ENCODE data around the gene NUDT1.
A peak's percentile ranks its signal among the peaks of the same experiment; 100 is the strongest.

The NUDT1 gene

DNA sequence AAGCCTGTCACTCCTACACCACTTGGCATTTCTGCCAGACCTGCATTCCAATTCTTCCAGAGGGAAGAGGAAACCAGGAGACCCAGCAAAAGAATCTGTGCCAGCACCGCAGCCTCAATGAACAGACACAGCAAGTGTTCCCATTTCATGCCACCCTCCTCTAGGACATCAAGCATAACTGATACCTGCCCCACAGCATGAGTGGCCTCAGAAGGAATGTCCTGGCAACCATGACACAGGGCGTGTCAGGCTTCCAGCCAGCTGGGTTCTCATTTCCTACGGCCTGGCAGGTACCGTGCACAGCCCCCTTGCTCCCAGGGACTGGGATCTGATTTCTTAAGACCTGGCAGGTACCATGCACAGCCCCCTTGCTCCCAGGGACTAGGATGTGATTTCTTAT lies 17.1 kb upstream of the NUDT1 start:
- no peak for DNase-seq

DNA sequence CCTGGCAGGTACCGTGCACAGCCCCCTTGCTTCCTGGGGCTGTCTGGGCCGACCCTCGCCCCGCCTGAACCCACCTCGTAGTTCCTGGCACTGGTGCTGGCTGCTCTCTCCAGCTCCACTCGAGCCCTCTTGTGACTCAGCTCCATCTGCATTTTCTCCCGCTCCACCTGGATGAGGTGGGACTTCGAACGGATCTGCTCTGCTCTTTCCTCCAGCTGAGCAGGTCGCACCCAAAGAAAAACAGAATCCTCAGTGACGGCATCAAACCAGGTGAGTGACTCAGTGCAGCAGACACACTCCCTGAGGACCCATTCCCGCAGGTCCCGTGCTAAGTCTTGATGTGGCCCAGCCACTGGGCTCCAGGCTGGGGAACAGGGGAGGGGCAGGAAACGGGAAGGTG lies 16.7 kb upstream of the NUDT1 start:
- no peak for DNase-seq

DNA sequence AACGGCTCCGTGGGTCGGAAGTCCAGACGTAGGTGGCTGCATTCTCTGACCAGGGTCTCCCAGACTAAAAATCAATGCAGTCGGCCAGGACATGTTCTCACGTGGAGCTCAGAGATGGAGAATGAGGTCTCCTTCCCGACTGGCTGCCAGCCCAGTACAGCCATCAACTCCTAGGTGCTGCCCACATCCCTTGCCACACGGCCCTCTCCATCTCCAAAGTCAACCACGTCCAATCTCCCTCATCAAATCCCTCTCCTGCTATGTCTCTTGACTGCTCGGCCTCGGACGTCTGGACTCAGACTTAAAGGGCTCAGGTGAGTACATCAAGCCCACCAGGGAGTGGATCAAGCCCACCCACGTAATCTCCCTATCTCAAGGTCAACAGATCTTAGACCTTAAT lies 16.2 kb upstream of the NUDT1 start:
- no peak for DNase-seq

DNA sequence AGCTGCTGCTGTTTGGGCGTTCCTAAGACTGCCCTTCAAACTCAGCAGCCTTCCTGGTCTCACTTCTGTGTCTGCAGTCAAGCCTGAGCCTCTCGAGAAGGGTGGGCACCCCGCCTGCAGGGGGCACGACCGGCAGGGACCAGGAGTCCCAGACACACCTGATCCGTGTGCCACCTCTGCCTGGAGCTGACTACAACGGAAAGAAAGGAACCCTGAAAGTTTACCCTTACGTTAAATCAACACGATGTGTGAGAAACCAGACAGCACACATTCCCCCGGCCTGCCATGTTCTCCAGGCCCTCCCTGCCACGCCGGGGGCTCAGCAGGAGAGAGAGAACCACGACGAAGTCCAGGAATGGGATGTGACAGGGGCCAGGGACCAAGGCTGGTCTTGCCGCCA lies 14.3 kb upstream of the NUDT1 start:
- no peak for DNase-seq

DNA sequence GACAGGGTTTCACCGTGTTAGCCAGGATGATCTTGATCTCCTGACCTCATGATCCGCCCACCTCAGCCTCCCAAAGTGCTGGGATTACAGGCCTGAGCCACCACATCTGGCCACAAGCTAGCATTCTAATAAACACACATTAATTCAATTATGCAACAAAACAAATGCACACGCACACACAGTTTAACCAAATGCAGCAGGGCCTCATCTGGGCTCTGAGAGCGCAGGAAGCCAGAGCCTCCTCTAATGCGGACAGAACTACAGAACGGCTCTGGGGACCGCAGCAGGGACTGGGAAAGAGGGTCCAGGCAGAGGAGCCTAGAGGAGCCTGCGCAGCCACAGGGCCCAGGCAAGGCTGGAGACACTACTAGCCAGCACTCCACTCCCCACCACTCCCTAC lies 13.1 kb upstream of the NUDT1 start:
- no peak for DNase-seq

DNA sequence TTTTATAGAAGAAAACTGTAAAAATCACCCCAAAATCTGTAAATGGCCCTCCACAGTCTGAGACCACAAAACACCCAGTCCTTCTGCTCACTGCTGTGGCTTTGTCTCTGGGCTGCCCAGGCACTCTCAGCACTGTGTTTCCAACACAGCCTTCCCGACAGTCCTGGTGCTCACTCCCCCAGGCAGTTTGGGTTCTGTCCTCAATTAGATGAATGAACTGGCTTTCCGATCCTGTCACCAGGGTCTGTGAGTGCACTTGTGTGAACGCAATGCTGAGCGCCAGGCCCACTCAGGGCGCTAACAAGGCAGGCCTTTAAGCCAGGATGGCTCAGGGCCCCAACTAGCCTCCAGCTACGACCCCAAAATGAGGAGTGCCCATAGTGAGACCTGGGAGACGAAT lies 12.6 kb upstream of the NUDT1 start:
- no peak for DNase-seq

DNA sequence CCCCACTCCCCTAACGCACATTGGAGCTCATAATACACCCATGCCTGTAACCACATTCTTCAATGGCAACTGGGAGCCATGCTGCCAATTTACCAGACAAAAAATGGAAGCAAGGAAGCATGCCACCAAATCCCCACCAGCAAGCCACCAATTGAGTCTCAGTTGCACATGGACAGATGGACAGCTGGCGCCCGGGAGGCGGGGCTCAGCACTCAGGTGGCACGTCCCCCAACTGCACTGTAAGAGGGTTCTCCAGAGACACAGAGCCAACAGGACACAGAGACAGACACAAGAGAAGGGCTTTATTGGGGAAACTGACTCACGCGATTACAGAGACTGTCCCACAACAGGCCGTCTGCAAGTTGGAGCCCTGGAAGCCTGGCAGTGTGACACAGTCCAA lies 11.8 kb upstream of the NUDT1 start:
- DNase-seq: no peak

DNA sequence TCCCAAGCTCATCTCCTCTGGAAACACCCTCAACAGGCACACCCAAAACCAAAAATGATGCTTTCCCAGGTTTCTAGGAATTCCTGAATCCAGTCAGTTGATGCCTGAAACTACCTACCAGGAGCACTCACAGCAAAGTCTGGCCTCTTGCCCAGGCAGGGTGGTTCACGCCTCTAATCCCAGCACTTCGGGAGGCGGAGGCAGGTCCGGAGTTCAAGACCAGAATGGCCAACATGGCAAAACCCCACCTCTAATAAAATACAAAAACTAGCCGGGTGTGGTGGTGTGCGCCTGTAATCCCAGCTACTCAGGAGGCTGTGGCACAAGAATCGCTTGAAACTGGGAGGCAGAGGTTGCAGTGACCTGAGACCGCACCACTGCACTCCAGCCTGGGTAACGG lies 11.1 kb upstream of the NUDT1 start:
- no peak for DNase-seq

DNA sequence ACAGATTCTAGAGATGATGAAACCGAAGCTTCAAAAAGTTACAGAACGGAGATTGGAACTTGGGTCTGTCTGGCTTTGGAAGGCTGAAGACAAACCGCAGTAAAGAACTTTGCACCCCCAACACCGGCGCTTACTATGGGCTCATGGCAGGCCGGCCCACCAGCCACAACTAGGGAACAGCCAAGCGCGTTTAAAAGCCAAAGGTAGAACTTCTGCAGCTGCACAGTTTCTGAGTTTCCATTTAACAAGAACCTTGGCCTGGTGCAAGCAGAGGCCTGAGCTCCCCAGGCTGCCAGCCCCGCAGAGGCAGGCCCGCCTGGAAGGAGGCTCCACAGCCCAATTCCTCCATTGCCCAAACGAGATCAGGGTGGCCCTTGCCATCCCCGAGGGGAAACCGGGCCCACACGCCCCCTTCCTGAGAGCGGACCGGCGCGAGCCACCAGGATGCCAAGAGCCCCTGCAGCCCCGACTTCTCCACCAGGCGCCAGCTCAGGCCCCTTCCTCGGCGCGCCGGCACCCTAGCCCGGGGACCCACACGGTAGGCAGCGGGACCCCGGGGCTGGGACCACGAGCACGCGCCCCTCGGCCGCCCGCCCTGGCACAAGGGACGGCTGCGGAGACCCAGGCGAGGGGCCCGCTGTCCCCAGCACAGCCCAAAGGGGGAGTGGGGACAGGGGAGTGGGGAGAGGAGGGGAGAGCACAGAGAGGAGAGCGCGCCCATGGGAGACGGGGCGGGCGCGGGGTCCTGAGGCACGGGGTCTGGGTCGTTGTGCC lies 9.8 kb upstream of the NUDT1 start:
- DNase-seq: peak; percentile 47

DNA sequence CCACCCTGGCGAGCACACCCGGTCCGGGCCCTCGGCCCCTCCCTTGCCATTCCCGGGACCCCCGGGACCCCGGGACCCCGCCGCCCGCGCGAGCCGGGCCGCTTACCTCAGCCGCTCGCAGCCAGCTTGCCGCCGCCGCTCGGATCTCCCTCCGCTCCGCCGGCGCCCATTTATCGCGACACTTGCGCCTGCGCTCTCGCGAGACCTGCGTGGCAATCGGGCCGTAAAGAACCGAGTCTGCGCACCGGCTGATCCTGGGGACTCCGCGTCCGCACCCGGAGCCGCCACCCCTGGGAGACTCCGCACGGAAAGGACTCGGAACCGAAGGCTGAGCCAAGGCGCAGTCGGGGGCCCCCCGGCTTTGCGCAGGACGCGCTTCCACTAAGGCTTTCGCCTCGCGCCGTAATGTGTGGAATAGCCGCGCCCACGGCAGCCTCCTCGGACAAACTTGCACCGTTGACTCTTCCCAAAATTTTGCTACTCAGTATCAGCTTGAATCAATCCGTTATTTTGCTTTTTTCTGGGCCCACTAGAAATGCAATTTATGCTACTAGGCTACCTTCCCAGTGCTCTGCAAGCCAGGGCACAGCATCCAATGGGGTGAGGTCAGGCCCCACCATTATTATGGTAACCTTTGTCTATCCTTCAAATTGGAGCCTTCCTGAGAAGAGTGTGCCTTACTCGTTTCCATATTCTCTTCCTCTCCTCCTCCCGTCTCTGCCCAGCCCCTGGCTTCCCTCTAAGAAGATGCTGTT lies 9.1 kb upstream of the NUDT1 start, which contains the start of gene MAD1L1:
Gene MAD1L1, minus strand, starts transcription at position 180 of the 755 bp plus-strand sequence. CDS start 2,812 bp downstream, outside the sequence.
- peak; percentile 93 for DNase-seq

DNA sequence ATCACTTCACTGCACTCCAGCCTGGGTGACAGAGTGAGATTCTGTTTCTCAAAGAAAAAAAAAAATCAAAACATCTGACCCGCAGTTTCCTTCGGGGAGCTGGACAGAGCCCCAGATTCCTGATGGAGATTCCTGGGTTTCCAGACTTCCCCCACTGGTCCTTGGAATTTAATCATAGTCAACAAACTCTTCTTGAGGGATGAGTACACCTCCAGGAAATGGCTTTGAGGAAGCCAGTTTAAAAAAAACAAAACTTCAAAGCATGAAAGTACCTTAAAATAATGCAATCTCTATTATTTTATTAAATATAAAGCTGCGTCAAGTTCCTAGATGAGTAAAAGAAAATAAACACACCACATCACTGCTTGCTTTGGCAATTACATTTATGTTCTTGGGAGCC lies 8.1 kb upstream of the NUDT1 start:
- DNase-seq: no peak

DNA sequence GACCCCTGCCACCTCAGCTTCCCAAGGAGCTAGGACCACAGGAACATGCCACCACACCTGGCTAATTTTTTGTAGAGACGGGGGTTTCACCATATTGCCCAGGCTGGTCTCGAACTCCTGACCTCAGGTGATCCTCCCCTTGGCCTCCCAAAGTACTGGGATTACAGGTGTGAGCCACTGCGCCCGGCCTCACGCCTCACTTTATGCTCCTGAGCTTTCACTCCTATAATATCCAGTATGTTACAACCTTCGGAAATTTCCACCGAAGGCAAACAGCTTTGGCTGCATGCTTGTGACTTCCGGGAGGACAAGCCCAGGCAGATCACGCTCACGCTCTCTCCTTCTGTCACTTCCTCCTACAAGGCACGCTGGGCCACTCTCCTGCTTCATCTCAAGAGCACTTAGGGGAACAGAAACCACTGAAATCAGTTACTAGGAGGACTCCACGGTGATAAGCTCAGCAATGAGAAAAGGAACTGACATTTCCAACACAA lies 4.9 kb upstream of the NUDT1 start:
- DNase-seq: no peak

DNA sequence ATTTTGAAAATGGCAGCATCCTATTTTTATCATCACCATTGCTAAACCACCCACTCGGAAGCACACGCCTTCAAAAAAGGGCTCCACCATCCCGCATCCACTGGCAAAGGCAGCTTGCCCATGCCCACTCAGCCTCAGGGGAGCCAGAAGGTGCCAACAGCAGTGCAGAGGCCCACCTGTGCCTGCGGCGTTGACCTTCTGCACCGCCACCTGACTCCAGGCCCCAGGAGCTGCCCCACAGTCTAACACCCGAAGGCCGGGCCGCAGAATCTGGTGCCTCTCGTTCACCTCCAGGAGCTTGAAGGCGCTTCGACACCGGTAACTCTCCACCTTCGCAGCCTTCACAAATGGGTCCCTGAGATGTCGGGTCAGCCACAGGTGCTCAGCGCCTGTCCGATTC lies 2.8 kb upstream of the NUDT1 start:
- no peak for DNase-seq

DNA sequence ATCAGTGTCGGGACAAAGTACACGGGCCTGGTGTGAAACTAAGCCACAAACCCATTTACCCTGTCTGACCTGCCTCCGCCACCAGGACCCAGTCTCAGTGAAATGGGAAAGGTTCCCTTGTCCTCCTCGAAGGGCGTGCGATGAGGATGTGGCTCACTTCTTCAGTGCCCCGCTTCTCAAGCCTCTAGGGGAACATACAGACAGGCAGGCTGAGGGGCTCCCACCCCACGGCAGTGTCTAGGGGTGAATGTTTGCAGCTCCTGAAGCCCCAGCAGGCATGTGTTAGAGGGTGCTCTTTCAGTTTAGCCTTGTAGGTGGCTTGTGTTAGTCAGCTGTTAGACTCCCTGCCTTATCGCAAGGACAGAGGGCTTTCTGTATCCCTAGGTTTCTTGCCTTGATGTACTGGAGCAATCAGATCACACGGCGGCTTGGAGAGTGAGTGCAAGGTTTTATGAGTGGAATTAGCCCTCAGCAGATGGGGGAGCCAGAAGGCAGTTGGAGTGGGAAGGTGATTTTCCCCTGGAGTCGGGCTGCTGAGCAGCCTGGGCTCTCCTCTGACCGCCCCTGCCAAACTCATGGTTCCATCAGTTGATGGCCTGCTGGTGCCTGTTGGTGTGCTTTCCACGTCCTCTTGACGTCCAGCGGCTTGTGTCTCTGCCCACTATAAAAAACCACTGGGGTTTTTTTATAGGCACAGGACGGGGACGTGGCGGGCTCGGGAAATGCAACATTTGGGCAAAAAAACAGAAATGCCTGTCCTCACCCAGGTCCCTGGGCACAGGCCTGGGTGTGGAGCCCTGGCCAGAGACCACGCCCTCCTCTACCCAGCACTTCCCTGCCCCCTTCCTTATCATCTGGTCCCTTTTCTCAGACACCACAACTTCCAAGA lies 759 bp downstream of the NUDT1 start:
- DNase-seq: peak; percentile 67

DNA sequence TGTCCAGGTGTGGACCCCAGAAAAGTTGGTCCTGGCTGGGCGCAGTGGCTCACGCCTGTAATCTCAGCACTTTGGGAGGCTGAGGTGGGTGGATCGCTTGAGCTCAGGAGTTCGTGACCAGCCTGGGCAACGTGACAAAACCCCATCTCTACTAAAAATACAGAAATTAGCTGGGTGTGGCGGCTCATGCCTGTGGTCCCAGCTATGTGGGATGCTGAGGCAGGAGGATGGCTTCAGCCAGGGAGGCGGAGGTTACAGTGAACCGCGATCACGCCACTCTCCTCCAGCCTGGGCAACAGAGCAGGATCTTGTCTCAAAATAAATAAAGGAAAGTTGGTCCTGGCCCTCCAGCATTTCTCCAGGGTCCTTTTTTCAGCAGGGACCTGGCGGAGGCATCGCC lies 1.4 kb downstream of the NUDT1 start:
- peak; percentile 45 for DNase-seq

DNA sequence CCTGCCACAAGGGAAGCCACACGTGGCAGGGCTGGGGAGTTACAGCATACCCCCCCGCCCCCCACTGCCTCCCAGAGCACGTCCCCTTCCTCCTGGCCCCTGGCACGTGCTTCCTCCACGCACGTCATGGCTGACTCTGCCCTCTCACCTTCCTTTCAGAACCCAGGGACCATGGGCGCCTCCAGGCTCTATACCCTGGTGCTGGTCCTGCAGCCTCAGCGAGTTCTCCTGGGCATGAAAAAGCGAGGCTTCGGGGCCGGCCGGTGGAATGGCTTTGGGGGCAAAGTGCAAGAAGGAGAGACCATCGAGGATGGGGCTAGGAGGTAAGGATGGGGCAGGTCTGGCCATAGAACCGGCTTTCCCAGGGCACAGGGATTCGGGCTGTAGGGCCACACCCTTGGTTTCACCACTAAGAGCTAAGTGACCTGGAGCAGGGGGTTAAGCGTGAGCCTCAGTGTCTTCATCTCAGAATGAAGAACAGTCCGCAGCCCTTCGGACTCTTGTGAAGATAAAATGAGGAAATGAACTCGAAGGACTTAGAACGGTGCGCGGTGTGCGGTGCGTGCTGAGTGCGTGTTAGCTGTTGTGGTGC lies 2.5 kb downstream of the NUDT1 start:
- no peak for DNase-seq

DNA sequence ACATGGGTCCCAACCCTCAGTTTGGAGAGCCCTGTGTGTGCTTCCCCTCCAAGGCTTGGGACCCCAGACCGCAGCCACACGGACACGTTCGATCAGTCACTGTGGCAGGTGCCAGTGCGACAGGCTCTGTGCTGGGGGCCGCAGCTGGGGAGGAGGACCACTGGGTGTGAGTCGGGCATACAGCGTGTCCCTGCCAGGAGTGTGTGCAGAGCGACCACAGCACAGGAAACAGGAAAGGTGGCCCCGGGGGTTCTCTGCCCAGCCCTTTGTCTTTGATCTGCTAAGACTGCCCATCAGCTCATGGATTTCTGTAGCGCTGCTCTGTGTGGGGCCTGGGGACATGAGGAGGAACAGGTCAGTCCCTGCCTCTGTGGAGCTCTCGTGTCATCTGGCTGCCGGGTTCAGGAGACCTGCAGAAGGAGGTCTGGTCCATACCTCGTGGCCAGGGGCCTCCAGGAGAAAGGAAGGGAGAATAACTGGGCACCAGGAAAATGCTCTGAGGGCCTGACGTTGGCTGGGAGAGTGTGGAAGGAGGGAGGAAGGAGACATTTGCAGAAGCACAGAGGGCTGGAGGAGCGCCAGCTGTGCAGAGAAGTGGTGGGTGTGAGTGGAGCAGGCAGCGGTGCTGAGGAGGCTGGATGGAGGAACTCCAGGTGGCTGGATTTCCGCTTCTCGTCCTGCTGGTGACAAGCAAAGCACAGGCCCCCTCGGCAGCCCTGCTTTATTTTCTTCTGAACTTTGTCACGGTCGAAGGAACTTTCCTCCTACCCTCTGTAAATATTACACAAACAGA lies 4.1 kb downstream of the NUDT1 start:
- DNase-seq: peak; percentile 46

DNA sequence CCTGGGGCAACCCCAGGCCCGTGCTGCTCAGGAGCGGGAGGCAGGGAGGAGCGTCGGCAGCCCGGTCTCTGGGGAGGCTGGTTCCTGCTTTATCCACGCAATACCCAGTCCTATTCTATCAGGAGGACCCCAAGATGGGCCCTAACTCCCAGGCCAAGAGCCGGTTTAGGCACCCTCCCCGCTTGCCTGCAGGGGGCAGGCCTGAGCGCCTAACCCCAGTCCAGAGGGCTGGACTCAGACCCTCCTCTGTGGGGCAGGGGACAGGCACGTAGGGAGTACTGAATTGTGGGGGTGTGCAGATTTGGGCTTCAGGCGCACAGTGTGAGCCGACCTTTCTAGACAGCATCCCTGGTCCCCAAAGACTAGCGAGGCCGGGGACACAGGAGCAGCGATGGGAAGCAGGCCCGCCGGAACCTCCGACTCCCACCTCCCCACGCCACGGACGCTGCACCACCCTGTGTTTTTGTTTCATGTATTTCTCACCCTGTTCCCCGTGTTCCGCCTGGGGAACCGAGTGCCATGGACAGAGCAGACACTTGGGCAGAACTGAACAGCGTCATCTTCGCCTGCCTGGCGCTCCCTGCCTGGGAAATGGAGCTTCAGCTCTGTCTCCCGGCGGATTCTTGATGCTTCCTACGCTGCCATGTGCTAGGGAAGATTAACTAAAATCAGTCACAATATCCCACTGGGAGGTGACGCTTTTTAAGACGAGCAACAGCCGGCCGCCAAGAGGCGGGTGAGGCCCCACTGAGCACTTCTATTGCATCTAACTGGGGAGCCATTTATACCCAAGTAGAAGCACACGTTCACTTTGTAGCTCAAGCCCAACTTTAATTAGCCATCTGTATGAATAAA lies 5.3 kb downstream of the NUDT1 start:
- DNase-seq: peak; percentile 50

DNA sequence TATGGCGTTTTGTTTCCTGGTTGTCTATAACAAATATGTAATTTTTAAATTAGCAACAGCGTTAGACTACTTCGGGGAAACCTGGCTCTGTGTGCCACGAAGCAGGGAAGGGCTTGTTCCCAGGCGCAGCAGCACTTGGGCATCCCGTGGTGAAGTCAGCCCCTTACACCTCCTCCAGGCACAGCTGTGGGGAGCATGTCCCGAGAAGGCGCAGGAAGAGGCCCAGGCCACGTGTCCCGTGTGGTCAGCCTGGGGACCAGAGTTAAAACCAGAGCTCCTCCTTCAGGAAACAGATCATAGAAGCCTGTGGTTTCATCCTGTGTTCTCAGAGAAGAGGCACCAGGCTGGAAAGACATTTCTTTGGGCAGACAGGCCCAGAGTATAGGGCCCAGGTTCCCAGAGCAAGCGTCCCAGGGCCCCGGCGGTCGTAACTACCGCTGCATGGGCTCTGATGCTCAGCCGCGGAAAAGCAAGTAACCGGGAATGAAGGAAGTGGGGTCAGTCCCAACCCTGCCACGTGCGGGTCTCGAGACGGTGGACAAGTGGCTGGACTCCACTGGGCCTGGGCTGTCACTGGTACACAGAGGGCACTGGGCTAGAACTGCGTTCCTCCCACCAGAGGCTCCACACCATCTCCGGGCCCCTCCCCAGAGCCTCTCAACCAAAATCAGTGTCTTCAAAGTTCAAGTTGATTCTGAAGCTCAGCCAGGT lies 7.1 kb downstream of the NUDT1 start:
- DNase-seq: peak; percentile 75

DNA sequence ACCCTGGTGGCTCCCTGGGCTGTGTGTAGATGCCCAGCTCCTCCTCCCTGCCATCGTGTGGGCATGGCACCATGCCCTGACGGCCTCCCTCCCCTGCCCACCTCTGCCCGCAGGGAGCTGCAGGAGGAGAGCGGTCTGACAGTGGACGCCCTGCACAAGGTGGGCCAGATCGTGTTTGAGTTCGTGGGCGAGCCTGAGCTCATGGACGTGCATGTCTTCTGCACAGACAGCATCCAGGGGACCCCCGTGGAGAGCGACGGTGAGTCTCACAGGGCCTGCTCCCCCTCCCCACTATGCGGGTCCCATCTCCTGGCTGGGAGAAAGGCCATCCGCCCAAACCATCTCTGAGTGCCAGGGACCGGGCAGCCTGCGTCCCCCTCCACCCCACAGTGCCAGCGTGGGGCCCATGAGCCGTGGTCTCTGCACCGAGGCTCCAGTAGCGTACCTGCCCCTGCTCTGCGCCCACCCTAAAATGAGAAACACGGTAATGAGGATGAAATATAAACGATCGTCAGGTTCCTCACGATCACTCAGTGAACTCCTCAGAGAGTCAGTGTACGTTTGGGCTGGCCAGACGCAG lies 7.8 kb downstream of the NUDT1 start:
- DNase-seq: no peak

Measured in hematopoietic multipotent progenitor cell treated with erythropoietin and hydrocortisone succinate and interleukin-3 and kit ligand, for 6 days (in vitro differentiated cells).